OCI-LY7 (cell line): Measurements from ENCODE around the gene NTRK1.

Source experiments
- CTCF ChIP-seq: fragments of 200-600 bp; sonication (generic); conservative IDR thresholded peaks from 2 replicates; pipeline ENCODE4 v1.5.1; 2014; ENCODE audit warnings: mild to moderate bottlenecking, antibody characterized with exemption, low read length, moderate library complexity, mixed read lengths
- EZH2phosphoT487 ChIP-seq: fragments of 200-600 bp; sonication (generic); IDR thresholded peaks from 2 replicates; pipeline ENCODE4 v1.6.1; 2018; ENCODE audit warnings: low read depth, borderline replicate concordance, mild to moderate bottlenecking, mixed run types, antibody characterized with exemption, low read length, moderate library complexity, mixed read lengths

- no peak for TF ChIP-seq CTCF
- TF ChIP-seq EZH2phosphoT487, result no peak
Measured at GRCh38 chr1:156898161-156898566, 37.5 kb downstream of the NTRK1 start.
